Neural progenitor cell (in vitro differentiated cells): ENCODE results near the gene KIF25. TPM values are rescaled to one million over a fixed set of nuclear protein-coding genes. Genes with fewer than 3 reads are reported as not detected.
A peak's percentile ranks its signal among the peaks of the same experiment; 100 is the strongest.
"Not testable (repeated sequence)": the region's sequence is repeated elsewhere in the genome, so short reads cannot be mapped to it uniquely, and the experiment has no call there.

ENCODE experiments used
- DNase-seq: peaks from one replicate; pipeline ENCODE4 v3.0.0-alpha.2; 2016; ENCODE audit warnings: low spot score
- H2AFZ ChIP-seq: fragments of 200-600 bp; sonication (generic); replicated peaks from 2 replicates; pipeline ENCODE4 v1.6.1; 2016; ENCODE audit warnings: antibody characterized with exemption
- H3F3A ChIP-seq: fragments of 200-600 bp; sonication (generic); 2 replicates; pipeline ENCODE4 v1.6.1; 2016; ENCODE audit warnings: antibody characterized with exemption, low read depth
- H3K27ac ChIP-seq: fragments of 200-600 bp; sonication (generic); 2 replicates; pipeline ENCODE4 v1.5.1; 2016; ENCODE audit warnings: mild to moderate bottlenecking
- H3K27me3 ChIP-seq: fragments of 200-600 bp; sonication (generic); 2 replicates; pipeline ENCODE4 v1.6.1; 2016; ENCODE audit warnings: mild to moderate bottlenecking, moderate library complexity
- H3K36me3 ChIP-seq: fragments of 200-600 bp; sonication (generic); 2 replicates; pipeline ENCODE4 v1.5.1; 2016
- H3K4me1 ChIP-seq: fragments of 200-600 bp; sonication (generic); 2 replicates; pipeline ENCODE4 v1.6.1; 2016; ENCODE audit warnings: mixed run types
- H3K4me2 ChIP-seq: fragments of 200-600 bp; sonication (generic); 2 replicates; pipeline ENCODE4 v1.6.1; 2016
- H3K4me3 ChIP-seq: fragments of 200-600 bp; sonication (generic); 2 replicates; pipeline ENCODE4 v1.5.1; 2016
- H3K79me2 ChIP-seq: fragments of 200-600 bp; sonication (generic); 2 replicates; pipeline ENCODE4 v1.6.1; 2016; ENCODE audit warnings: low read depth
- H3K9ac ChIP-seq: fragments of 200-600 bp; sonication (generic); 2 replicates; pipeline ENCODE4 v1.6.1; 2016
- H3K9me3 ChIP-seq: fragments of 200-600 bp; sonication (generic); 2 replicates; pipeline ENCODE4 v1.5.1; 2016; ENCODE audit warnings: low read depth
- H4K20me1 ChIP-seq: fragments of 200-600 bp; sonication (generic); 2 replicates; pipeline ENCODE4 v1.6.1; 2016; ENCODE audit warnings: low read depth
- H3K27ac Mint-ChIP-seq: 3 replicates; pipeline ENCODE4 v1.8.0; 2021; ENCODE audit warnings: mixed read lengths
- H3K27me3 Mint-ChIP-seq: 2 replicates; pipeline ENCODE4 v1.8.0; 2022; ENCODE audit warnings: low read depth, mild to moderate bottlenecking, inconsistent platforms, moderate library complexity, mixed read lengths; ENCODE audit not compliant: insufficient read depth
- H3K36me3 Mint-ChIP-seq: 3 replicates; pipeline ENCODE4 v1.8.0; 2021; ENCODE audit warnings: mixed read lengths
- H3K4me1 Mint-ChIP-seq: 3 replicates; pipeline ENCODE4 v1.8.0; 2021; ENCODE audit warnings: mixed read lengths
- H3K4me3 Mint-ChIP-seq: 3 replicates; pipeline ENCODE4 v1.8.0; 2021; ENCODE audit warnings: mild to moderate bottlenecking, moderate library complexity, mixed read lengths
- H3K9me3 Mint-ChIP-seq: 3 replicates; pipeline ENCODE4 v1.8.0; 2020; ENCODE audit warnings: mixed read lengths
- CTCF ChIP-seq: fragments of 200-600 bp; sonication (generic); IDR thresholded peaks from 2 replicates; pipeline ENCODE4 v1.5.1; 2017; ENCODE audit warnings: antibody characterized with exemption, mild to moderate bottlenecking
- EZH2 ChIP-seq: fragments of 200-600 bp; sonication (generic); IDR thresholded peaks from 2 replicates; pipeline ENCODE4 v1.6.1; 2017; ENCODE audit warnings: antibody characterized with exemption, mild to moderate bottlenecking, moderate library complexity
- EZH2phosphoT487 ChIP-seq: fragments of 200-600 bp; sonication (generic); IDR thresholded peaks from 2 replicates; pipeline ENCODE4 v1.6.1; 2017; ENCODE audit warnings: antibody characterized with exemption
- total RNA-seq: library from RNA; depleted of rRNA; stranded (reverse); fragments of >200 nt; gene quantifications from 2 replicates; pipeline ENCODE4 v1.2.3, GENCODE V29; 2015; ENCODE audit warnings: low replicate concordance

The KIF25 gene
- total RNA-seq, 1 donor from 2014 or later = 1.2 TPM

GRCh38 chr6:167975458-167975857, 22.0 kb upstream of the KIF25 start:
- Histone ChIP-seq H3K79me2 (no peaks in the 10 kb centered on the region), H3K27ac (no peak overlapping the region), H3F3A (peaks cover 37% of the 10 kb centered on the region), H3K9me3 (no peaks in the 10 kb centered on the region), H3K4me2 (no peak overlapping the region), H2AFZ (no peak overlapping the region), H4K20me1 (no peaks in the 10 kb centered on the region), H3K4me1 (peaks cover 31% of the 10 kb centered on the region), H3K4me3 (no peak overlapping the region), H3K9ac (no peak overlapping the region), H3K27me3 (no peaks in the 10 kb centered on the region), H3K36me3 (no peaks in the 10 kb centered on the region)
- H3K9me3 Mint-ChIP-seq = peaks cover 10% of the 10 kb centered on the region
- H3K4me3 Mint-ChIP-seq = no peak overlapping the region
- DNase-seq = no peak
- H3K27me3 Mint-ChIP-seq = no peaks in the 10 kb centered on the region
- peak overlapping the region; percentile 84 for H3K27ac Mint-ChIP-seq
- no peak for TF ChIP-seq EZH2phosphoT487
- TF ChIP-seq EZH2 = no peak
- TF ChIP-seq CTCF = no peak
- H3K36me3 Mint-ChIP-seq = peaks cover 6% of the 10 kb centered on the region
- H3K4me1 Mint-ChIP-seq = peaks cover 15% of the 10 kb centered on the region

- Mint-ChIP-seq H3K4me1 (peaks cover 19% of the 10 kb centered on the region), H3K9me3 (peaks cover 13% of the 10 kb centered on the region)
- H3K4me3 Mint-ChIP-seq = not testable (repeated sequence)
These were observed 21.3 kb upstream of the KIF25 start for GRCh38 chr6:167976116-167976657.

GRCh38 chr6:167976708-167977107, 20.8 kb upstream of the KIF25 start:
- Histone ChIP-seq H3K9me3 (no peaks in the 10 kb centered on the region), H3K27me3 (no peaks in the 10 kb centered on the region), H2AFZ (no peak overlapping the region), H3F3A (peaks cover 37% of the 10 kb centered on the region), H3K4me1 (peaks cover 30% of the 10 kb centered on the region), H4K20me1 (no peaks in the 10 kb centered on the region), H3K4me3 (no peak overlapping the region), H3K27ac (no peak overlapping the region), H3K9ac (no peak overlapping the region), H3K4me2 (no peak overlapping the region), H3K79me2 (no peaks in the 10 kb centered on the region), H3K36me3 (no peaks in the 10 kb centered on the region)
- H3K4me3 Mint-ChIP-seq = no peak overlapping the region
- peaks cover 19% of the 10 kb centered on the region for H3K4me1 Mint-ChIP-seq
- H3K36me3 Mint-ChIP-seq = peaks cover 4% of the 10 kb centered on the region
- peaks cover 13% of the 10 kb centered on the region for H3K9me3 Mint-ChIP-seq
- H3K27ac Mint-ChIP-seq = no peak overlapping the region
- H3K27me3 Mint-ChIP-seq = no peaks in the 10 kb centered on the region
- DNase-seq = no peak
- TF ChIP-seq EZH2phosphoT487 = no peak
- no peak for TF ChIP-seq EZH2
- TF ChIP-seq CTCF = no peak

More at GRCh38 chr6:167976116-167976657, 21.3 kb upstream of the KIF25 start:
- H4K20me1 ChIP-seq, H2AFZ ChIP-seq, H3K9me3 ChIP-seq, H3K36me3 Mint-ChIP-seq, H3K4me3 ChIP-seq, H3K27ac ChIP-seq, H3K9ac ChIP-seq, DNase-seq, H3K79me2 ChIP-seq, H3K27me3 ChIP-seq, H3K4me2 ChIP-seq, H3K36me3 ChIP-seq, H3K27me3 Mint-ChIP-seq: not testable (repeated sequence)
- peak overlapping the region; percentile 71 for H3K27ac Mint-ChIP-seq
- Histone ChIP-seq H3F3A (peaks cover 37% of the 10 kb centered on the region), H3K4me1 (peaks cover 31% of the 10 kb centered on the region)

- Histone ChIP-seq H3K79me2 (no peaks in the 10 kb centered on the region), H3K36me3 (no peaks in the 10 kb centered on the region), H4K20me1 (no peaks in the 10 kb centered on the region), H3K4me1 (peaks cover 22% of the 10 kb centered on the region), H3K27ac (no peak overlapping the region), H3K27me3 (no peaks in the 10 kb centered on the region), H3K4me2 (no peak overlapping the region), H3K9me3 (no peaks in the 10 kb centered on the region), H3K4me3 (no peak overlapping the region), H2AFZ (no peak overlapping the region), H3K9ac (no peak overlapping the region), H3F3A (peaks cover 37% of the 10 kb centered on the region)
- DNase-seq = no peak
- TF ChIP-seq EZH2phosphoT487 = no peak
- no peak for TF ChIP-seq EZH2
- TF ChIP-seq CTCF = no peak
- Mint-ChIP-seq H3K27me3 (no peaks in the 10 kb centered on the region), H3K9me3 (peaks cover 13% of the 10 kb centered on the region), H3K4me1 (peaks cover 19% of the 10 kb centered on the region), H3K36me3 (peaks cover 3% of the 10 kb centered on the region), H3K4me3 (no peak overlapping the region), H3K27ac (no peak overlapping the region)
These were observed 19.6 kb upstream of the KIF25 start for GRCh38 chr6:167977717-167978467.
